LNCaP clone FGC (cell line): ENCODE results near the gene DKKL1.

Experiments
- DNase-seq: peaks from one replicate; pipeline ENCODE4 v3.0.0-alpha.2; 2011; ENCODE audit warnings: low read depth
- H3K4me3 ChIP-seq: 2 replicates; pipeline ENCODE4 v1.5.1; 2011; ENCODE audit warnings: mild to moderate bottlenecking, low read depth, low read length, control low read depth
- CTCF ChIP-seq: IDR thresholded peaks from 2 replicates; pipeline ENCODE4 v1.5.1; 2012; ENCODE audit warnings: mild to moderate bottlenecking; ENCODE audit not compliant: control insufficient read depth, insufficient read depth; ENCODE audit errors: extremely low read depth

Gene DKKL1

GRCh38 chr19:49423071-49423984 is 59.7 kb downstream of the DKKL1 start, which contains the start of gene PTH2:
PTH2 (minus strand) TSS chr19:49423441; CDS start chr19:49423339, 102 bp downstream.
- DNase-seq = no peak
- no peak within 1 kb of the TSS for H3K4me3 ChIP-seq
- no peak for TF ChIP-seq CTCF

GRCh38 chr19:49423985-49424303 is 60.3 kb downstream of the DKKL1 start:
- no peak for DNase-seq
- no peak overlapping the region for H3K4me3 ChIP-seq
- no peak for TF ChIP-seq CTCF
